Measurements from ENCODE around the gene ZBTB7C. TPM values are rescaled to one million over a fixed set of nuclear protein-coding genes. Genes with fewer than 3 reads are reported as not detected.

ZBTB7C gene
- total RNA-seq, 1 experiment from 2014 or later = not detected

GRCh38 chr18:48274301-48274700 is 134.9 kb downstream of the ZBTB7C start:
- Mint-ChIP-seq H3K36me3 (ENCODE audit: insufficient read depth, unreplicated experiment) (no peaks in the 10 kb centered on the region), H3K27me3 (ENCODE audit: unreplicated experiment) (peaks cover 17% of the 10 kb centered on the region), H3K27ac (ENCODE audit: unreplicated experiment) (no peak overlapping the region), H3K4me1 (ENCODE audit: low read depth, unreplicated experiment) (no peaks in the 10 kb centered on the region), H3K4me3 (ENCODE audit: low read depth, unreplicated experiment) (no peak overlapping the region), H3K9me3 (ENCODE audit: low read depth, unreplicated experiment) (no peaks in the 10 kb centered on the region)
- CTCF ChIA-PET = no interaction called here
- no peak for TF ChIP-seq CTCF (IDR thresholded peaks at IDR 0.05; ENCODE audit: unreplicated experiment)
- intact Hi-C loops (cut with micrococcal nuclease; ENCODE audit: unreplicated experiment) = no loop called here
- no peak for DNase-seq
- BruUV-seq (replicated peaks) = no TSS peak

DNA sequence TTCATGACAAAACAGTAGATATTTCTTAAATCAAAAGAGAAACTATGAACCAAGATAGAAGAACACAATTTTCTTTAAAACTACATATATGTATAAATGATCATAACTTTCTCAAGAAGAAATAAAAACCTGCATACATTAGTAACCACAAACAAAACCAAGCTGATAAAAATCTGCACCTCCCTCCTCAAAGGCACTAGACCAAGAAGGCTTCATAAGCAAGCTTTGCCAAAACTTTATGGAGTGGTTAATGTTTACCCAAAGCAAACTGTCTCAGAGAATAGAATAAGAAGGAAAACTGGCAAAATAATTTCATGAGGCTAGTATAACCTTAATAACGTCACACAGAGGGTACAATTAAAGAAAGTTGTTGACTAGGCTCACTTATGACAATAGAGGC is 138.3 kb downstream of the ZBTB7C start:
- Mint-ChIP-seq H3K27ac (ENCODE audit: unreplicated experiment) (no peak overlapping the region), H3K27me3 (ENCODE audit: unreplicated experiment) (peaks cover 24% of the 10 kb centered on the region), H3K9me3 (ENCODE audit: low read depth, unreplicated experiment) (no peaks in the 10 kb centered on the region), H3K36me3 (ENCODE audit: insufficient read depth, unreplicated experiment) (no peaks in the 10 kb centered on the region), H3K4me1 (ENCODE audit: low read depth, unreplicated experiment) (no peaks in the 10 kb centered on the region), H3K4me3 (ENCODE audit: low read depth, unreplicated experiment) (no peak overlapping the region)
- intact Hi-C loops (cut with micrococcal nuclease; ENCODE audit: unreplicated experiment) = no loop called here
- CTCF ChIA-PET = no interaction called here
- BruUV-seq (replicated peaks) = no TSS peak
- DNase-seq = no peak
- no peak for TF ChIP-seq CTCF (IDR thresholded peaks at IDR 0.05; ENCODE audit: unreplicated experiment)

DNA sequence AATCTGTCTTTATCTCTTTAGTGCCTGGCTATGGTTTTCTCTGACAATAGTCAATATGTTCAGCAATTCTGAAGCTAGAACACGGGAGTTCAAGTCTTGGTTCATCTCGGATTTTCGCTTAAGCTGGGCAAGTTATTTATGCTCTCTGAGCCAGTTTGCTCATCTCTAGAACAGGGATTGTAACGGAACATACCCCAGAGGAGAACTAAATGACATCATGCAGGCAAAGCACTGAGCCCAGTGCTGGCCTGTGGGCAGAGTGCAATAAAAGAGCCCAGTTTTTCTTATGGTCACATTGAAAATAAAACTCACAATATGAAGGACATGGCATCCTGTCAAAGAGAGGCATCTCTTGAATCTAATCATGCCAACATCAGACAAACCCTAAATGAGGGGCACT is 143.9 kb downstream of the ZBTB7C start:
- Mint-ChIP-seq H3K4me3 (ENCODE audit: low read depth, unreplicated experiment) (no peak overlapping the region), H3K36me3 (ENCODE audit: insufficient read depth, unreplicated experiment) (no peaks in the 10 kb centered on the region), H3K9me3 (ENCODE audit: low read depth, unreplicated experiment) (no peaks in the 10 kb centered on the region), H3K27me3 (ENCODE audit: unreplicated experiment) (peaks cover 76% of the 10 kb centered on the region), H3K27ac (ENCODE audit: unreplicated experiment) (no peak overlapping the region), H3K4me1 (ENCODE audit: low read depth, unreplicated experiment) (no peaks in the 10 kb centered on the region)
- CTCF ChIA-PET = no interaction called here
- intact Hi-C loops (cut with micrococcal nuclease; ENCODE audit: unreplicated experiment) = no loop called here
- no peak for DNase-seq
- BruUV-seq (replicated peaks) = no TSS peak
- no peak for TF ChIP-seq CTCF (IDR thresholded peaks at IDR 0.05; ENCODE audit: unreplicated experiment)

- Mint-ChIP-seq H3K4me3 (ENCODE audit: low read depth, unreplicated experiment) (no peak overlapping the region), H3K27me3 (ENCODE audit: unreplicated experiment) (peaks cover 83% of the 10 kb centered on the region), H3K27ac (ENCODE audit: unreplicated experiment) (no peak overlapping the region), H3K4me1 (ENCODE audit: low read depth, unreplicated experiment) (no peaks in the 10 kb centered on the region), H3K9me3 (ENCODE audit: low read depth, unreplicated experiment) (no peaks in the 10 kb centered on the region), H3K36me3 (ENCODE audit: insufficient read depth, unreplicated experiment) (no peaks in the 10 kb centered on the region)
- no peak for TF ChIP-seq CTCF (IDR thresholded peaks at IDR 0.05; ENCODE audit: unreplicated experiment)
- CTCF ChIA-PET = no interaction called here
- no peak for DNase-seq
- intact Hi-C loops (cut with micrococcal nuclease; ENCODE audit: unreplicated experiment) = no loop called here
- no TSS peak for BruUV-seq (replicated peaks)
Observed at GRCh38 chr18:48263914-48264902, 145.0 kb downstream of the ZBTB7C start.

All from Calu3 (cell line).